Measurements from ENCODE around the gene NDUFS2. TPM values are rescaled to one million over a fixed set of nuclear protein-coding genes. Genes with fewer than 3 reads are reported as not detected.

The NDUFS2 gene
- total and polyA plus RNA-seq, 2 of the 8 experiments (the other 6 are each of a cell fraction or from before 2014, with no cell fraction given), result 95.1 to 113 TPM

GRCh38 chr1:161242313-161242712 lies 40.1 kb downstream of the NDUFS2 start:
- Histone ChIP-seq H3K9ac (replicated peaks in 1 of 4; ENCODE audit: extremely low read depth in 1 of 4, low read depth in 3 of 4, low read length in 3 of 4) (no peak overlapping the region), H2AFZ (ENCODE audit: low read length) (no peak overlapping the region), H3K79me1 (ENCODE audit: low read depth, low read length) (no peaks in the 10 kb centered on the region), H2BK15ac (ENCODE audit: low read length) (no peak overlapping the region), H4K5ac (ENCODE audit: insufficient read length, low read depth, low read length) (no peak overlapping the region), H2BK5ac (ENCODE audit: low read depth, low read length) (no peak overlapping the region), H3K36me3 (ENCODE audit: control insufficient read depth in 2 of 4, insufficient read depth in 4 of 4, low read length in 3 of 4) (no peaks in the 10 kb centered on the region), H3K4ac (replicated peaks; ENCODE audit: insufficient read length, low read depth, low read length) (no peak overlapping the region), H2BK120ac (replicated peaks; ENCODE audit: low read depth, low read length) (no peak overlapping the region), H4K8ac (ENCODE audit: extremely low read depth, insufficient read depth, low read length) (no peak overlapping the region), H3K79me2 (ENCODE audit: control insufficient read depth in 1 of 2, insufficient read depth in 2 of 2, low read length in 2 of 2) (no peaks in the 10 kb centered on the region), H2BK12ac (ENCODE audit: low read depth, low read length) (no peak overlapping the region), H4K91ac (replicated peaks; ENCODE audit: insufficient read length, low read length) (no peak overlapping the region), H3K23me2 (ENCODE audit: low read depth, low read length) (no peaks in the 10 kb centered on the region), H3K27ac (ENCODE audit: low read depth, low read length) (no peak overlapping the region), H3K27me3 (replicated peaks in 1 of 4; ENCODE audit: control insufficient read depth in 3 of 4, extremely low read depth in 1 of 4, insufficient read depth in 3 of 4, low read length in 3 of 4) (no peaks in the 10 kb centered on the region), H3K18ac (ENCODE audit: extremely low read depth, low read length) (no peak overlapping the region), H3K9me3 (ENCODE audit: insufficient read depth in 2 of 2, low read depth in 1 of 2, low read length in 1 of 2) (no peaks in the 10 kb centered on the region), H3K14ac (ENCODE audit: insufficient read length) (no peak overlapping the region), H3K4me3 (ENCODE audit: extremely low read depth in 1 of 4, insufficient read depth in 2 of 4, low read depth in 3 of 4, low read length in 4 of 4) (no peak overlapping the region), H3K4me1 (replicated peaks in 1 of 4; ENCODE audit: control insufficient read depth in 3 of 4, insufficient read depth in 4 of 4, low read length in 3 of 4) (no peaks in the 10 kb centered on the region), H2AK5ac (ENCODE audit: low read depth, low read length) (no peak overlapping the region), H3K23ac (ENCODE audit: insufficient read length) (no peak overlapping the region), H3K56ac (replicated peaks; ENCODE audit: insufficient read length, low read depth, low read length) (no peak overlapping the region), H3K4me2 (ENCODE audit: insufficient read depth in 1 of 2, low read depth in 2 of 2, low read length in 2 of 2) (no peak overlapping the region), H4K20me1 (replicated peaks in 1 of 2; ENCODE audit: control insufficient read depth in 1 of 2, insufficient read depth in 2 of 2, low read length in 2 of 2) (no peaks in the 10 kb centered on the region), H2BK20ac (ENCODE audit: low read length) (no peak overlapping the region)
- TF ChIP-seq SP2 (IDR thresholded peaks at IDR 0.05; ENCODE audit: low read length), result no peak
- TF ChIP-seq TEAD4 (IDR thresholded peaks at IDR 0.05; ENCODE audit: low read depth, low read length), result no peak
- no peak for TF ChIP-seq SP1 (IDR thresholded peaks at IDR 0.05; ENCODE audit: low read depth, low read length)
- TF ChIP-seq EGR1 (IDR thresholded peaks at IDR 0.05; ENCODE audit: borderline replicate concordance, low read depth, low read length), result no peak
- no peak for TF ChIP-seq E2F6 (IDR thresholded peaks at IDR 0.05)
- TF ChIP-seq SIRT6 (IDR thresholded peaks at IDR 0.05; ENCODE audit: low read length), result no peak
- no peak for TF ChIP-seq SAP30 (IDR thresholded peaks at IDR 0.05; ENCODE audit: insufficient read depth, insufficient replicate concordance, low read length)
- DNase-seq (ENCODE audit: low read depth in 1 of 2, low spot score in 2 of 2) (no peak), FAIRE-seq (no peak)
- ChIA-PET CTCF (ENCODE audit: partially characterized antibody) (interaction anchor here (1.0 to 8.6 kb wide), 4 partner anchors 14 to 139 kb away, joined by 3 to 84 read pairs (median 4); partner anchors contain the start of gene TOMM40L), POLR2A (ENCODE audit: partially characterized antibody) (no interaction called here)
- WGBS, 2 experiments (ENCODE audit: extremely low coverage in 1 of 2, insufficient coverage in 1 of 2, insufficient read length in 1 of 2, insufficient replicate concordance in 2 of 2, low coverage in 1 of 2, low lambda C conversion rate in 2 of 2, missing lambda C conversion rate in 1 of 2), result 81% methylated on average over 2 of the region's 2 CpGs; no CpG with 5 or more reads in 1 of the 2 experiments

All from H1 (cell line).